Stimulated activated naive B cell treated with anti-CD40 and anti-IgM and Interleukin-4, amounts not matched to agents 10 μg/mL and 1 μg/mL and 100 μg/mL, for 72 hours (primary cell): ENCODE data around the gene SLC2A13.

Experiments
- ATAC-seq, 2 donors: fragments of 150-1000 bp; cut with Tn5 transposase; replicated peaks; 2 replicates each; pipeline ENCODE4 v1.10.0; 2021; ENCODE audit warnings: moderate library complexity in 1 of 2
- DNase-seq: peaks from one replicate; pipeline ENCODE4 v3.0.0; 2021
- H3K27ac Mint-ChIP-seq: one replicate; pipeline ENCODE4 v1.8.0; 2022; ENCODE audit warnings: mild to moderate bottlenecking, mixed read lengths
- H3K27me3 Mint-ChIP-seq, 2 donors: one replicate each; pipeline ENCODE4 v1.8.0; 2022; ENCODE audit warnings: mixed read lengths in 2 of 2
- H3K36me3 Mint-ChIP-seq, 2 donors: one replicate each; pipeline ENCODE4 v1.8.0; 2022; ENCODE audit warnings: mixed read lengths in 2 of 2, mild to moderate bottlenecking in 1 of 2
- H3K4me1 Mint-ChIP-seq, 2 donors: one replicate each; pipeline ENCODE4 v1.8.0; 2022; ENCODE audit warnings: mixed read lengths in 2 of 2, mild to moderate bottlenecking in 1 of 2
- H3K4me3 Mint-ChIP-seq, 2 donors: one replicate each; pipeline ENCODE4 v1.8.0; 2022; ENCODE audit warnings: mild to moderate bottlenecking in 2 of 2, mixed read lengths in 2 of 2, moderate library complexity in 1 of 2
- H3K9me3 Mint-ChIP-seq, 2 donors: one replicate each; pipeline ENCODE4 v1.8.0; 2022; ENCODE audit warnings: mixed read lengths in 2 of 2, mild to moderate bottlenecking in 1 of 2

The SLC2A13 gene

GRCh38 chr12:40122842-40123241, 17.0 kb upstream of the SLC2A13 start:
- Mint-ChIP-seq H3K4me1 (peaks cover 0 to 2% of the 10 kb centered on the region in 2 donors), H3K4me3 (no peak overlapping the region), H3K36me3 (peaks cover 0 to 3% of the 10 kb centered on the region in 2 donors), H3K9me3 (peaks cover 4 to 5% of the 10 kb centered on the region in 2 donors), H3K27ac (no peak overlapping the region), H3K27me3 (peaks cover 0 to 5% of the 10 kb centered on the region in 2 donors)
- DNase-seq, result no peak
- no peak for ATAC-seq

GRCh38 chr12:40117818-40118217, 11.9 kb upstream of the SLC2A13 start:
- ATAC-seq (peak; percentile 65 to 74), DNase-seq (no peak)
- H3K4me3 Mint-ChIP-seq, result no peak overlapping the region
- H3K9me3 Mint-ChIP-seq, result peaks cover 7 to 8% of the 10 kb centered on the region in 2 donors
- peaks cover 0 to 3% of the 10 kb centered on the region in 2 donors for H3K36me3 Mint-ChIP-seq
- no peak overlapping the region for H3K27ac Mint-ChIP-seq
- H3K4me1 Mint-ChIP-seq, result peaks cover 3 to 7% of the 10 kb centered on the region in 2 donors
- H3K27me3 Mint-ChIP-seq, result peaks cover 0 to 5% of the 10 kb centered on the region in 2 donors

DNA sequence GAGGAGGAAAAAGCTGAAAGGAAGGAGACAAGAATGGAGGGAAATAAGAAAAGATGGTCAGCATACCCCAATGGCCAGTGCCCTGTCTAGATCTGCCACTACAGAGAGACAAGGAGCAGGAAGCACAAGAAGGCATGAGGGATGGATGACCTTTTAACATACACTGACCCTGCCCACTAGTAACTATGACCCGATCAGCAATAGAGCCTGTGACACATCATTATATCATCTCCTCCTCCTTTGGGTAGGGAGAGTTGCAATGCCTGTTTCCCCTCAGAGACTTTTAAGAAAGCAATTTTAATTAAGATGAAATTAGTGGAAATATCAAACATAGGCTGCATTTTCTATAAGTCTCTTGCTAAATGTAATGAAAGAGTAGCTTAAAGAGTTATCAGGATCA, 4.7 kb upstream of the SLC2A13 start:
- ATAC-seq (no peak), DNase-seq (no peak)
- H3K4me1 Mint-ChIP-seq, result peaks cover 11 to 17% of the 10 kb centered on the region in 2 donors
- peaks cover 0 to 4% of the 10 kb centered on the region in 2 donors for H3K27me3 Mint-ChIP-seq
- H3K36me3 Mint-ChIP-seq, result no peaks in the 10 kb centered on the region
- no peak overlapping the region for H3K4me3 Mint-ChIP-seq
- no peak overlapping the region for H3K27ac Mint-ChIP-seq
- H3K9me3 Mint-ChIP-seq, result no peaks in the 10 kb centered on the region

GRCh38 chr12:40107803-40108620, 2.1 kb upstream of the SLC2A13 start:
- DNase-seq (peak; percentile 10), ATAC-seq (no peak)
- peak overlapping the region; percentile 88 for H3K27ac Mint-ChIP-seq
- peak overlapping the region; percentile 78 to 83 for H3K4me3 Mint-ChIP-seq
- H3K36me3 Mint-ChIP-seq, result no peaks in the 10 kb centered on the region
- peaks cover 21 to 29% of the 10 kb centered on the region in 2 donors for H3K4me1 Mint-ChIP-seq
- no peaks in the 10 kb centered on the region for H3K9me3 Mint-ChIP-seq
- peaks cover 6 to 10% of the 10 kb centered on the region in 2 donors for H3K27me3 Mint-ChIP-seq

DNA sequence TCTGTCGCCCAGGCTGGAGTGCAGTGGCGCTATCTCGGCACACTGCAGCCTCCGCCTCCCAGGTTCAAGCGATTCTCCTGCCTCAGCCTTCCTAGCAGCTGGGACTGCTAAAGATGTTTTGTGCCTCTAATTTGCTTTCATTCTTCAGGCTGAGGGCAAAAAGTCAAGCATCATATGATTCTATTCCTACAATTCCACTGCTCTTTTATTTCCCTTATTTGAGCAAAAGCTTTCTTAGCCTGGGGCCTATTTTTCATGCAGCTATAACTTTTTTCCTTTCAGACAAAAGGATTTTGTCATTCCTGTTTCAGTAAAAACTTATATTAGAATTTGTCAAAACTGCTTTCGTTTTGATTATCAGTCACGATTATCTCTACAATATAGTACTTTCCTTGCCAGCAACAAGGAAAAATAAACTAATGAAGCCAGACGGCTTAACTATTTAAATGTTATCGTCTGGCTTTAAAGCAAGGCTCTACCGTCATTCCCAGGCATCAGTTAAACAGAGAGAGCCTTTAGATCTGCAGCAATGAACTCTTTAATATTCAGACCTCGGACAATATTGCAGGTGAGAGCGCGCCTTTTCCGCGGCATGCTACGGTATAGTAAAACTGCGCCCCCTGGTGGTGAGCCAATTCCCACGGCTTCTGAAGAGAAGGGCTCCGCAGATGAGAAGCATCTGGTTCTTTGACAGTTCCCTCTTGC, 1.4 kb upstream of the SLC2A13 start:
- Mint-ChIP-seq H3K4me1 (peaks cover 21 to 29% of the 10 kb centered on the region in 2 donors), H3K27ac (peak overlapping the region; percentile 88), H3K36me3 (no peaks in the 10 kb centered on the region), H3K4me3 (peak overlapping the region; percentile 78 to 83), H3K9me3 (no peaks in the 10 kb centered on the region), H3K27me3 (peaks cover 6 to 10% of the 10 kb centered on the region in 2 donors)
- DNase-seq, result peak; percentile 67
- ATAC-seq, result peak; percentile 44 to 50

- Mint-ChIP-seq H3K4me1 (peaks cover 21 to 29% of the 10 kb centered on the region in 2 donors), H3K27ac (no peak overlapping the region), H3K27me3 (peaks cover 6 to 10% of the 10 kb centered on the region in 2 donors)
These were observed 774 bp upstream of the SLC2A13 start for GRCh38 chr12:40106655-40107054.

DNA sequence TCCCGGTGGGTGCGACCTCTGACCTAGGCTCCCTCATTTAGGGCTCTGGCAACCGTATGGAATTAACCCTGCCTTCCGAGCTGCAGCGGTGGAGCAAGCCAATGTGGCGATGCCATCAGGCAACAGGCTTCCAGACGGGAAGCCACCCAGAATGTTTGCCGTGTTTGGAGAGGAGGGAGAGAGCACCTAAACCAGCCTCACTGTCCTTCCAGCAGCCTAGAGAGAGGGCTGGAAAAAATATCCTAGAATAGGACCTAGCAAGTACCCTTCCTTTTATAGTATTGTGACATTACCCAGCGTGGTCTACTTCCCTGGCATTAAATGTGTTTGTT, 287 bp upstream of the SLC2A13 start:
- Mint-ChIP-seq H3K27me3 (peaks cover 6 to 10% of the 10 kb centered on the region in 2 donors), H3K36me3 (no peaks in the 10 kb centered on the region), H3K27ac (peak overlapping the region; percentile 17), H3K4me3 (peak overlapping the region; percentile 78 to 83), H3K9me3 (no peaks in the 10 kb centered on the region), H3K4me1 (peaks cover 21 to 29% of the 10 kb centered on the region in 2 donors)
- DNase-seq (no peak), ATAC-seq (no peak)

More at GRCh38 chr12:40106655-40107054, 774 bp upstream of the SLC2A13 start:
- Mint-ChIP-seq H3K9me3 (no peaks in the 10 kb centered on the region), H3K36me3 (no peaks in the 10 kb centered on the region), H3K4me3 (peak overlapping the region; percentile 78 to 83)
- ATAC-seq (no peak), DNase-seq (no peak)

- H3K4me1 Mint-ChIP-seq, result peaks cover 21 to 29% of the 10 kb centered on the region in 2 donors
- no peaks in the 10 kb centered on the region for H3K9me3 Mint-ChIP-seq
- no peaks in the 10 kb centered on the region for H3K36me3 Mint-ChIP-seq
- peak overlapping the region; percentile 78 to 83 for H3K4me3 Mint-ChIP-seq
- H3K27ac Mint-ChIP-seq, result no peak overlapping the region
- DNase-seq (no peak), ATAC-seq (peak in 1 of 2 donors; percentile 20)
- H3K27me3 Mint-ChIP-seq, result peaks cover 6 to 10% of the 10 kb centered on the region in 2 donors
These were observed 691 bp downstream of the SLC2A13 start for GRCh38 chr12:40105265-40105514.

GRCh38 chr12:40104461-40105264, 1.2 kb downstream of the SLC2A13 start:
- peaks cover 6 to 9% of the 10 kb centered on the region in 2 donors for H3K27me3 Mint-ChIP-seq
- H3K27ac Mint-ChIP-seq, result no peak overlapping the region
- H3K36me3 Mint-ChIP-seq, result no peaks in the 10 kb centered on the region
- H3K9me3 Mint-ChIP-seq, result no peaks in the 10 kb centered on the region
- no peak for ATAC-seq
- peak overlapping the region; percentile 78 to 83 for H3K4me3 Mint-ChIP-seq
- DNase-seq, result peak; percentile 4
- peaks cover 21 to 29% of the 10 kb centered on the region in 2 donors for H3K4me1 Mint-ChIP-seq

DNA sequence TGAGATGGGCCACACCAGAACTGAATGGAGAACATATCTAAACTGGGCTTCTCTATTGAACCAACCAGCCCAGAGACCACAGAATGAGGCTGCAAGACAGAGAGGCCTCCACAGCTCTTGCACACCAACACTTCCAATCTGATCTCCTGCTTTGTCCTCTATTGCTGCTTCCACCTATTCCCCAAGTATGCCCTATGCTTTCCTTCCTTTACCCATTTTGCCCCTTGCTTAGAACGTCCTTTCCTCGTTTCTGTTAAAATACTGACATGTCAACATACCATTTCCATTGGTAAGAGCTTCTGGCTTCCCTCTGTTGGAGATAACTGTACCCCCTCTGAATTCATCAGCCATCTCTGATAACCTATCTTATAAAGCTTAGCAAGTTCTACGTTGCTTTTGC, 2.8 kb downstream of the SLC2A13 start:
- H3K27me3 Mint-ChIP-seq, result peaks cover 5 to 6% of the 10 kb centered on the region in 2 donors
- H3K27ac Mint-ChIP-seq, result no peak overlapping the region
- DNase-seq (no peak), ATAC-seq (no peak)
- no peaks in the 10 kb centered on the region for H3K9me3 Mint-ChIP-seq
- peaks cover 0 to 3% of the 10 kb centered on the region in 2 donors for H3K36me3 Mint-ChIP-seq
- peaks cover 21 to 29% of the 10 kb centered on the region in 2 donors for H3K4me1 Mint-ChIP-seq
- no peak overlapping the region for H3K4me3 Mint-ChIP-seq

DNA sequence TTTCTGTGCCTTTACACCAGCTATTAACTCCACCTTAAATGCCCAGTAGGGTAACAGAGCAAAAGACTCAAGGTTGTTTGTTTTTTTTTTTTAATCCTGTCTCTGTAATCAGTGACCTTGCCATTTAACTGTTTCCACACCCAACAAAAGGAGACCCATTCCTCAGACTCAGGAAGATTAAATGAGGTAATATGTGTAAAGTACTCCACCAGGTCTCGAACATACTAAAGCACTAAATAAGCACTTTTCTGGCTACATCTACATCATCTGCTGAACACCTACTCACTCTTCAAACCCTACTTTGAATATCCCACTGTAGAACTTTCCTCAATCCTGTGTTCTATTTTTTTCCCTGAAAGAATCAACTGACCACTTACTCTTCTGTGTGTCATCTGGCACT, 4.1 kb downstream of the SLC2A13 start:
- no peak for ATAC-seq
- peaks cover 5 to 6% of the 10 kb centered on the region in 2 donors for H3K27me3 Mint-ChIP-seq
- H3K27ac Mint-ChIP-seq, result no peak overlapping the region
- H3K9me3 Mint-ChIP-seq, result no peaks in the 10 kb centered on the region
- no peak overlapping the region for H3K4me3 Mint-ChIP-seq
- peaks cover 17% of the 10 kb centered on the region in 2 donors for H3K4me1 Mint-ChIP-seq
- DNase-seq, result no peak
- H3K36me3 Mint-ChIP-seq, result peaks cover 0 to 3% of the 10 kb centered on the region in 2 donors

DNA sequence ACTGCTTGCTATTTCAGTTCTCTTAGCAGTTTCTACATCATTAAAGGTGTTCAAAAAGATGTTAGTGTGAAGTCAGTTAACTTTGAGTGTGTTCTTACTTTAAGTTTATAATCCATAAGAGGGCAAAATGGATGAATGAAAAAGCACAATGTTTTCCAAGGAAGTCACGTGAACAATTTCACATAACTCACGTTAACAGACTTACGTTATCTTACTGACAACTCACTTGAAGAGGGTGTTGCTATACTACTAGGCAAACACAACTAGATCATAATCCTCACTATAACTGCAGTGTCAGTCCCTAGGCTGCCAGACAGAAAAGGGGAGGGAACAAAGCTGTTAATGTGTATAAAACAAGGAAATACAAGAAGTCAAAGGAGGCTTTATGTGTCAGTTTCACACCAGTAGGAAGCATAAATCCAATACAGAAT, 6.4 kb downstream of the SLC2A13 start:
- Mint-ChIP-seq H3K27ac (no peak overlapping the region), H3K36me3 (peaks cover 0 to 3% of the 10 kb centered on the region in 2 donors), H3K27me3 (peaks cover 4 to 5% of the 10 kb centered on the region in 2 donors), H3K9me3 (no peaks in the 10 kb centered on the region), H3K4me3 (no peak overlapping the region), H3K4me1 (peaks cover 7 to 10% of the 10 kb centered on the region in 2 donors)
- no peak for DNase-seq
- no peak for ATAC-seq

DNA sequence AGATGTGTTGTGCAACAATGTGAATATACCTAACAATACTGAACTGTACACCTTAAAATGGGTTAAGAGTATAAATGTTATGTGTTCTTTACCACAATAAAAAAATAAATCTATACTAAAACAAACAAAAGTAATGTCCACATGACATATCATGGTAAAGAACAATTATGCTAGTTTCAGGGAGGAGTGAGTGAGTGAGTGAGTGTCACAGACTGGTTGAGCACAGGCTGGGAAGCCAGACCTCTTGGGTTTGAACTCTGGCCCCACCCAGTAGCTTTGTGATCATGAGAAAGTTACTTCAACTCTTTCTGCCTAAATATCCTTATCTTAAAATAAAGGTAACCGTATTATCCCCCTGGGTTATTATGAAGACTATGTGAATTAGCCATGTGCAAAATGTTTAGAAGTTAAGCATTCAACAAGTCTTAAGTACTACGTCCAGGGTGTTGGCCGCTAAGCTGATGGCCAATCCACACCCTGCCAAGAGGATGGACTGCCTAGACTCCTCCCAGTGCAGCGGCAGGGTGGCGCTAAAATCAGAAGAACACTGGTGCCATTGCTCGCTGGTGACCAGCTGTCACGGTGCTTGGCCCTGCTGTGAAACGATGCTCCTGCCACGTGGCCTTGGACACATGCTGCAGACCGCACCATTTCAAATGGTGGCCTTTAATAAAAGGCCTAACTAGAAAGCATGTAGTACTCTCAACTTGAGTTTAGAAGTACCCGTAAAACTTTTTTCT, 7.3 kb downstream of the SLC2A13 start:
- no peak overlapping the region for H3K4me3 Mint-ChIP-seq
- H3K27ac Mint-ChIP-seq, result no peak overlapping the region
- H3K27me3 Mint-ChIP-seq, result no peaks in the 10 kb centered on the region
- ATAC-seq (no peak), DNase-seq (no peak)
- H3K4me1 Mint-ChIP-seq, result peaks cover 0 to 4% of the 10 kb centered on the region in 2 donors
- peaks cover 0 to 3% of the 10 kb centered on the region in 2 donors for H3K36me3 Mint-ChIP-seq
- H3K9me3 Mint-ChIP-seq, result no peaks in the 10 kb centered on the region

GRCh38 chr12:40093512-40093911, 12.4 kb downstream of the SLC2A13 start:
- Mint-ChIP-seq H3K4me1 (no peaks in the 10 kb centered on the region), H3K27ac (no peak overlapping the region), H3K36me3 (peaks cover 2 to 4% of the 10 kb centered on the region in 2 donors), H3K4me3 (no peak overlapping the region), H3K27me3 (no peaks in the 10 kb centered on the region), H3K9me3 (no peaks in the 10 kb centered on the region)
- no peak for ATAC-seq
- DNase-seq, result no peak
